ENCODE measurements around the gene ERI2. TPM values are rescaled to one million over a fixed set of nuclear protein-coding genes. Genes with fewer than 3 reads are reported as not detected.

Gene ERI2
- total RNA-seq, 1 experiment from 2014 or later = 16.9 TPM

GRCh38 chr16:20829536-20829935, 23.3 kb upstream of the ERI2 start:
- CTCF ChIA-PET = no interaction called here
- H3K9me3 Mint-ChIP-seq = no peaks in the 10 kb centered on the region
- DNase-seq (ENCODE audit: low spot score) = no peak
- H3K27me3 Mint-ChIP-seq (ENCODE audit: low read depth) = no peaks in the 10 kb centered on the region
- no peaks in the 10 kb centered on the region for H3K4me1 Mint-ChIP-seq
- no peak overlapping the region for H3K4me3 Mint-ChIP-seq
- POLR2A ChIA-PET = no interaction called here
- no peak overlapping the region for H3K27ac Mint-ChIP-seq
- no peak for ATAC-seq
- peaks cover 17% of the 10 kb centered on the region for H3K36me3 Mint-ChIP-seq
- TF ChIP-seq GRHL2 (CRISPR knock-in tag; IDR thresholded peaks at IDR 0.05; ENCODE audit: insufficient replicate concordance, severe bottlenecking) = no peak

- Mint-ChIP-seq H3K9me3 (no peaks in the 10 kb centered on the region), H3K36me3 (peaks cover 15% of the 10 kb centered on the region), H3K27ac (no peak overlapping the region), H3K4me3 (no peak overlapping the region), H3K4me1 (no peaks in the 10 kb centered on the region), H3K27me3 (ENCODE audit: low read depth) (no peaks in the 10 kb centered on the region)
- no peak for ATAC-seq
- no peak for DNase-seq (ENCODE audit: low spot score)
- ChIA-PET CTCF (no interaction called here), POLR2A (no interaction called here)
- no peak for TF ChIP-seq ZBTB43 (CRISPR knock-in tag; IDR thresholded peaks at IDR 0.05)
- TF ChIP-seq ETV6 (CRISPR knock-in tag; IDR thresholded peaks at IDR 0.05) = no peak
Observed at GRCh38 chr16:20826039-20826566, 19.8 kb upstream of the ERI2 start.

GRCh38 chr16:20822521-20823325, 16.5 kb upstream of the ERI2 start:
- no peak for DNase-seq (ENCODE audit: low spot score)
- peaks cover 3% of the 10 kb centered on the region; the same call in 1 of the 2 replicates for H3K9me3 Mint-ChIP-seq
- H3K4me1 Mint-ChIP-seq = no peaks in the 10 kb centered on the region
- no peak for TF ChIP-seq OVOL2 (CRISPR knock-in tag; IDR thresholded peaks at IDR 0.05; ENCODE audit: borderline replicate concordance)
- TF ChIP-seq ATF2 (CRISPR knock-in tag; IDR thresholded peaks at IDR 0.05; ENCODE audit: borderline replicate concordance, low read depth) = no peak
- TF ChIP-seq CBFB (CRISPR knock-in tag; IDR thresholded peaks at IDR 0.05; ENCODE audit: low read depth) = no peak
- TF ChIP-seq ATF3 (CRISPR knock-in tag; conservative IDR thresholded peaks at IDR 0.05) = no peak
- no peak for TF ChIP-seq USF2 (CRISPR knock-in tag; IDR thresholded peaks at IDR 0.05)
- no peak for TF ChIP-seq RELA (CRISPR knock-in tag; IDR thresholded peaks at IDR 0.05; ENCODE audit: borderline replicate concordance)
- no peak for TF ChIP-seq ZNF138 (CRISPR knock-in tag; conservative IDR thresholded peaks at IDR 0.05)
- no peak for TF ChIP-seq EMX1 (CRISPR knock-in tag; IDR thresholded peaks at IDR 0.05)
- no peak for TF ChIP-seq TCF7 (CRISPR knock-in tag; IDR thresholded peaks at IDR 0.05; ENCODE audit: low read depth)
- TF ChIP-seq ZMAT4 (CRISPR knock-in tag; IDR thresholded peaks at IDR 0.05) = no peak
- no peak for TF ChIP-seq E2F1 (CRISPR knock-in tag; IDR thresholded peaks at IDR 0.05)
- no peak for TF ChIP-seq NR1H2 (CRISPR knock-in tag; IDR thresholded peaks at IDR 0.05)
- no peak for TF ChIP-seq ZNF532 (CRISPR knock-in tag; IDR thresholded peaks at IDR 0.05; ENCODE audit: borderline replicate concordance)
- TF ChIP-seq ERG (CRISPR knock-in tag; IDR thresholded peaks at IDR 0.05) = no peak
- no peak for TF ChIP-seq NFE2L1 (CRISPR knock-in tag; IDR thresholded peaks at IDR 0.05)

More at GRCh38 chr16:20822521-20823325, 16.5 kb upstream of the ERI2 start:
- H3K27ac Mint-ChIP-seq = no peak overlapping the region
- no peak overlapping the region for H3K4me3 Mint-ChIP-seq
- no peaks in the 10 kb centered on the region for H3K27me3 Mint-ChIP-seq (ENCODE audit: low read depth)
- no peak for ATAC-seq
- ChIA-PET POLR2A (no interaction called here), CTCF (no interaction called here)
- peaks cover 22% of the 10 kb centered on the region for H3K36me3 Mint-ChIP-seq

Measured in WTC11 (cell line).